Measurements from ENCODE around the gene ZNF396. TPM values are rescaled to one million over a fixed set of nuclear protein-coding genes. Genes with fewer than 3 reads are reported as not detected.

ZNF396 gene
- total and polyA plus RNA-seq, 9 of the 15 experiments (the other 6 are each of a cell fraction or from before 2014, with no cell fraction given) = 0.73 to 2.3 (median 1.9) TPM

GRCh38 chr18:35387152-35387571 is 10.0 kb upstream of the ZNF396 start:
- ChIA-PET POLR2A (interaction anchor here (0.9 to 1.0 kb wide), 3 partner anchors 11 to 138 kb away, joined by 3 to 5 read pairs (median 3); no protein-coding TSS in a partner anchor), CTCF (ENCODE audit: low intra/inter-chr PET ratio) (interaction anchor here (1.2 to 1.9 kb wide), 3 partner anchors 156 to 563 kb away, joined by 3 to 10 read pairs (median 8); no protein-coding TSS in a partner anchor)
- H3K27ac ChIP-seq (ENCODE audit: extremely low read depth, low read depth, low read length) = no peak overlapping the region
- no peak overlapping the region for H3K4me3 ChIP-seq
- H2AFZ ChIP-seq (ENCODE audit: low read depth, low read length) = no peak overlapping the region
- H3K9me3 ChIP-seq (replicated peaks; ENCODE audit: control insufficient read depth, insufficient read depth, low read depth, low read length) = no peaks in the 10 kb centered on the region
- BruUV-seq (replicated peaks) = no TSS peak
- peak in 1 of 4 experiments; percentile 31 for DNase-seq (ENCODE audit: extremely low read depth in 1 of 4, low spot score in 3 of 4)
- H3K9me1 ChIP-seq (ENCODE audit: control insufficient read depth, insufficient read depth, low read length) = no peaks in the 10 kb centered on the region
- 4% methylated on average over 3 of the region's 3 CpGs for WGBS (ENCODE audit: insufficient coverage, low coverage, missing lambda C conversion rate)
- H4K20me1 ChIP-seq (replicated peaks; ENCODE audit: control insufficient read depth, insufficient read depth, low read length) = no peaks in the 10 kb centered on the region
- H3K36me3 ChIP-seq (ENCODE audit: control insufficient read depth, insufficient read depth, low read length) = no peaks in the 10 kb centered on the region
- no peak for FAIRE-seq
- no peak overlapping the region for H3K9ac ChIP-seq (ENCODE audit: insufficient read depth in 1 of 2, low read depth in 2 of 2, low read length in 2 of 2)
- no peaks in the 10 kb centered on the region for H3K79me2 ChIP-seq (ENCODE audit: control insufficient read depth, insufficient read depth, low read length)
- intact Hi-C loops (cut with micrococcal nuclease) (loop anchor here (2.0 to 10.0 kb wide), 3 partner anchors 156 to 568 kb away; no protein-coding TSS in a partner anchor), in situ Hi-C loops (cut with MboI) (loop anchor here (10.0 kb wide), 1 partner anchor 568 kb away; no protein-coding TSS in a partner anchor)
- H3K4me1 ChIP-seq (replicated peaks in 1 of 2; ENCODE audit: control insufficient read depth in 2 of 2, insufficient read depth in 2 of 2, low read length in 2 of 2) = no peaks in the 10 kb centered on the region
- no peaks in the 10 kb centered on the region for H3K27me3 ChIP-seq (ENCODE audit: control insufficient read depth in 2 of 2, insufficient read depth in 2 of 2, low read length in 2 of 2)
- H3K4me2 ChIP-seq (ENCODE audit: insufficient read depth, low read length) = no peak overlapping the region
- peak; percentile 73 for ATAC-seq
- TF ChIP-seq RBM14 (IDR thresholded peaks at IDR 0.05; ENCODE audit: borderline replicate concordance, insufficient read depth, low read depth, low read length) = no peak
- TF ChIP-seq REST (IDR thresholded peaks at IDR 0.05; ENCODE audit: borderline replicate concordance) = peak; percentile 3; the same call in 1 of the 2 replicates
- TF ChIP-seq REST (CRISPR knock-in tag; IDR thresholded peaks at IDR 0.05; ENCODE audit: low read depth) = no peak
- no peak for TF ChIP-seq MED1 (CRISPR knock-in tag; IDR thresholded peaks at IDR 0.05; ENCODE audit: borderline replicate concordance)
- no peak for TF ChIP-seq ZNF644 (tag; IDR thresholded peaks at IDR 0.05; ENCODE audit: low read depth)
- TF ChIP-seq CTCF (IDR thresholded peaks at IDR 0.05 in 2 of 3, conservative IDR thresholded peaks at IDR 0.05 in 1 of 3; ENCODE audit: insufficient read depth in 2 of 3, low read depth in 1 of 3, low read length in 3 of 3) = peak in 2 of 3 experiments; percentile 59 to 63; a peak in 5 of 6 replicates
- TF ChIP-seq ZNF707 (CRISPR knock-in tag; conservative IDR thresholded peaks at IDR 0.05) = no peak

All from K562 (cell line).